Measurements from ENCODE around the gene PRSS53. TPM values are rescaled to one million over a fixed set of nuclear protein-coding genes. Genes with fewer than 3 reads are reported as not detected.

The PRSS53 gene
- total RNA-seq, 1 experiment from 2014 or later = 7.0 TPM

DNA sequence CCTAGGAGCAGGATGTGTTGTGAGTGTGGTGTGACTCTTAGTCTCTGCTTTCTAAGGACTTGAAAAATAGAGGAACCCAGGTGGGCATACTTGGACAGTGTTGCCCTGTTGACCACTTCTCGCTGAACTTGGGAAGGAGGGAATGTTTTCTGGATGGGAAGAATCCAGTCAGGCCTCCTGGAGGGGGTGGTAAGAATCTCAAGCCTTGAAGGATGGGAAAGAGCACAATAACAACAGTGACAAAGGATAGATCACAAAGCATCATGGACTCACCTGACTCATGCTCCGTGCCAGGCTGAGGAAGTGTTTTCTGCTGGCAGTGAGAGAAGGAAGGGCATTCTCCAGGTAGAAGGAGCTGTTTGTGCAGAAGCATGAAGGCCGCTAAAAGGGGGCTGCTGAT is 37.1 kb upstream of the PRSS53 start:
- Mint-ChIP-seq H3K4me3 (ENCODE audit: low read depth, unreplicated experiment) (no peak overlapping the region), H3K27ac (ENCODE audit: unreplicated experiment) (peak overlapping the region; percentile 40), H3K9me3 (ENCODE audit: low read depth, unreplicated experiment) (no peaks in the 10 kb centered on the region), H3K27me3 (ENCODE audit: unreplicated experiment) (no peaks in the 10 kb centered on the region), H3K36me3 (ENCODE audit: insufficient read depth, unreplicated experiment) (peaks cover 65% of the 10 kb centered on the region), H3K4me1 (ENCODE audit: low read depth, unreplicated experiment) (peaks cover 38% of the 10 kb centered on the region)
- CTCF ChIA-PET = no interaction called here
- no peak for DNase-seq
- TF ChIP-seq, protein P1, sequence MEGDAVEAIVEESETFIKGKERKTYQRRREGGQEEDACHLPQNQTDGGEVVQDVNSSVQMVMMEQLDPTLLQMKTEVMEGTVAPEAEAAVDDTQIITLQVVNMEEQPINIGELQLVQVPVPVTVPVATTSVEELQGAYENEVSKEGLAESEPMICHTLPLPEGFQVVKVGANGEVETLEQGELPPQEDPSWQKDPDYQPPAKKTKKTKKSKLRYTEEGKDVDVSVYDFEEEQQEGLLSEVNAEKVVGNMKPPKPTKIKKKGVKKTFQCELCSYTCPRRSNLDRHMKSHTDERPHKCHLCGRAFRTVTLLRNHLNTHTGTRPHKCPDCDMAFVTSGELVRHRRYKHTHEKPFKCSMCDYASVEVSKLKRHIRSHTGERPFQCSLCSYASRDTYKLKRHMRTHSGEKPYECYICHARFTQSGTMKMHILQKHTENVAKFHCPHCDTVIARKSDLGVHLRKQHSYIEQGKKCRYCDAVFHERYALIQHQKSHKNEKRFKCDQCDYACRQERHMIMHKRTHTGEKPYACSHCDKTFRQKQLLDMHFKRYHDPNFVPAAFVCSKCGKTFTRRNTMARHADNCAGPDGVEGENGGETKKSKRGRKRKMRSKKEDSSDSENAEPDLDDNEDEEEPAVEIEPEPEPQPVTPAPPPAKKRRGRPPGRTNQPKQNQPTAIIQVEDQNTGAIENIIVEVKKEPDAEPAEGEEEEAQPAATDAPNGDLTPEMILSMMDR (IDR thresholded peaks at IDR 0.05; ENCODE audit: unreplicated experiment) = no peak
- intact Hi-C loops (cut with micrococcal nuclease; ENCODE audit: unreplicated experiment) = no loop called here
- BruUV-seq (replicated peaks) = no TSS peak

DNA sequence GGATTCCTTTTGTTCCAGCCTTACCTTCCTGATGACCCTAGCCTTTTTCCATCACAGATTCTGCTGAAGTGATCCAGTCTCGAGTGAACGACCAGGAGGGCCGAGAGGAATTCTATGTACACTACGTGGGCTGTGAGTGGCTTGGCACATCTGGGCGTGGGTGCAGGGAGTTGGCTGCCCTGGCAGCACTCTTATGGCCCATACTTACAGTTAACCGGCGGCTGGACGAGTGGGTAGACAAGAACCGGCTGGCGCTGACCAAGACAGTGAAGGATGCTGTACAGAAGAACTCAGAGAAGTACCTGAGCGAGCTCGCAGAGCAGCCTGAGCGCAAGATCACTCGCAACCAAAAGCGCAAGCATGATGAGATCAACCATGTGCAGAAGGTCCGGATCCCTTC is 31.4 kb upstream of the PRSS53 start:
- Mint-ChIP-seq H3K27ac (ENCODE audit: unreplicated experiment) (no peak overlapping the region), H3K9me3 (ENCODE audit: low read depth, unreplicated experiment) (no peaks in the 10 kb centered on the region), H3K36me3 (ENCODE audit: insufficient read depth, unreplicated experiment) (peaks cover 80% of the 10 kb centered on the region), H3K27me3 (ENCODE audit: unreplicated experiment) (no peaks in the 10 kb centered on the region), H3K4me1 (ENCODE audit: low read depth, unreplicated experiment) (peaks cover 11% of the 10 kb centered on the region), H3K4me3 (ENCODE audit: low read depth, unreplicated experiment) (no peak overlapping the region)
- TF ChIP-seq, protein P1 (IDR thresholded peaks at IDR 0.05; ENCODE audit: unreplicated experiment) = no peak
- no peak for DNase-seq
- intact Hi-C loops (cut with micrococcal nuclease; ENCODE audit: unreplicated experiment) = no loop called here
- no TSS peak for BruUV-seq (replicated peaks)
- CTCF ChIA-PET = no interaction called here

DNA sequence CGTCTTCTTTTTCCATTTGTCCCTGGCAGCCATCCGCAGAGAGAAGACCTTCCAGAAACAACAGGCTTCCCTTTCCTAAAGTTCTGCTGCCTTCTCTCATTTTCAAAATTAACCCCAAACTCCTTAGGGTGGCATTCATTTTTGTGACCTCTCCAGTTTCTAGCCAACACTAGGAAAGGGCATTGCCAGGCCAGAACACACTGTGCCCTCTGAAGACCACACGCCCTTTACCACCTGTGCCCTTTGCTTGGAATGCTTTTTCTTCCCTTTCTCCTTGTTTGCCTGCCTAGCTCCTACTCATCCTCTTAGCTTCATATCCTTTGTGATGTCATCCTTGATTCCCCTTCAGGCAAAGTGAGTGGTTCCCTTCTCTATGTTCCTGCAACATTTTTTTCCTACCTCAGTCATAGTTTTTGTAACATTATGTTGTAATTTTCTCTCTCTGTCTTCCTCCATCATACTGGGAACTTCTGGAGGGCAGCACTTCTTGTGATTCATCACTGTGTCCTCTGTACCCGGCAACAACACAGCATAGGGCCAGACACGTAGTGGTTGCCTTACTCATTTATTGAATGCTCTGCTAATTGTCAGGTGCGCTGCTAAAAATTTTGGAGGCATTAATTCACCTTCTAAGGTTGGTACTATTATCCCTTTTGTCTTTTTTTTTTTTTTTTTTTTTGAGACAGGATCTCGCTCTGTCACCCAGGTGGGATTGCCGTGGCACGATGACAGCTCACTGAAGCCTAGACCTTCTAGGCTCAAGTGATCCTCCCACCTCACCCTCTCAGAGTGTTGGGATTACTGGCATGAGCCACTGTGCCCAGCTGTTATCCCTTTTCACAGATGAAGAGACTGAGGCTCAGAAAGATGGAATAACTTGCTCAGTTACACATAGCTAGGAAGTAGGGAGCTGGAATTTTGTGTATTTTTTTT is 29.7 kb upstream of the PRSS53 start:
- intact Hi-C loops (cut with micrococcal nuclease; ENCODE audit: unreplicated experiment) = no loop called here
- no peak for DNase-seq
- peaks cover 25% of the 10 kb centered on the region for H3K4me1 Mint-ChIP-seq (ENCODE audit: low read depth, unreplicated experiment)
- CTCF ChIA-PET = interaction anchor here (0.8 to 2.1 kb wide), 5 partner anchors 11 to 333 kb away, joined by 3 to 30 read pairs (median 10); partner anchors contain the start of gene FUS
- TF ChIP-seq, protein P1 (IDR thresholded peaks at IDR 0.05; ENCODE audit: unreplicated experiment) = no peak
- no peaks in the 10 kb centered on the region for H3K27me3 Mint-ChIP-seq (ENCODE audit: unreplicated experiment)
- H3K36me3 Mint-ChIP-seq (ENCODE audit: insufficient read depth, unreplicated experiment) = peaks cover 90% of the 10 kb centered on the region
- H3K4me3 Mint-ChIP-seq (ENCODE audit: low read depth, unreplicated experiment) = peak overlapping the region; percentile 88
- TSS peak; percentile 47 for BruUV-seq (replicated peaks)
- peak overlapping the region; percentile 87 for H3K27ac Mint-ChIP-seq (ENCODE audit: unreplicated experiment)
- no peaks in the 10 kb centered on the region for H3K9me3 Mint-ChIP-seq (ENCODE audit: low read depth, unreplicated experiment)

DNA sequence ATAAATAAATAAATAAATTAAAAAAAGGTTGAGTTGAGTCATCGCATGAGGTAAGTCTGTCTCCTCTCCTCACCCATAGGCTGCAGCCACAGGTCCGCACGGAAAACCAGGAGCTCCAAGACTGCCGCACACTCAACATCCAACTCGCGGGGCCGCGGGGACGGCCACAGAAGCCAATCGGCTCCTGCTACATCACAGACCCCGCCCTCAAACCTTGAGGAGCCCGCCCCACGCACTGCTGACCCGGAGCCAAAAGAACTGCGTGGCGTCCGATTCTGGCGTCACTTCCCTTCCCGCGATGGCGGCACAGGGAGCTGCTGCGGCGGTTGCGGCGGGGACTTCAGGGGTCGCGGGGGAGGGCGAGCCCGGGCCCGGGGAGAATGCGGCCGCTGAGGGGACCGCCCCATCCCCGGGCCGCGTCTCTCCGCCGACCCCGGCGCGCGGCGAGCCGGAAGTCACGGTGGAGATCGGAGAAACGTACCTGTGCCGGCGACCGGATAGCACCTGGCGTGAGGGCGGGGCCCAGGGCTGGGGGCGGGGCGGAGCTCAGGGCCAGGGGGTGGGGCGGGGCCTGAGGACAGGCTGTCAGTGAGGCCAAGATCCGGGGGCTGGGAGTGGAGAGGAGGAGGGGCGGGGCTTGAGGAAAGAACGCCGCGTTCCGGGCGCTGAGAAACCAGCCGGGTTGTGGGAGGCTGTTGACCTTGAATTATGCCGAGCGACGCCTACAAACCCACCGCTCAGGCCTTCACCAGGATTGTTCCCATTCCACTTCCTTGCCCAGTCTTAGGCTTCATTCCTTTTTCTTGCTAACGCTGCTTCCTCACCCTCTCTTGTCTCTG is 28.9 kb upstream of the PRSS53 start, which contains the start of gene KAT8:
Gene KAT8 (plus strand): TSS at position 281 of the 839 bp plus-strand sequence. CDS start 18 bp downstream, at position 299.
- BruUV-seq (replicated peaks) = TSS peak; percentile 69
- intact Hi-C loops (cut with micrococcal nuclease; ENCODE audit: unreplicated experiment) = loop anchor here (1.0 to 2.0 kb wide), 2 partner anchors 17 to 43 kb away; partner anchors contain the start of genes PRSS8, ZNF646 and ZNF668

More for the DNA sequence above, 28.9 kb upstream of the PRSS53 start, which contains the start of gene KAT8:
- TF ChIP-seq, protein P1 (IDR thresholded peaks at IDR 0.05; ENCODE audit: unreplicated experiment) = no peak
- H3K36me3 Mint-ChIP-seq (ENCODE audit: insufficient read depth, unreplicated experiment) = peaks cover 96% of the 10 kb centered on the region
- CTCF ChIA-PET = interaction anchor here (0.6 to 2.1 kb wide), 15 partner anchors 12 to 334 kb away, joined by 3 to 30 read pairs (median 4); partner anchors contain the start of genes FUS, HSD3B7, PRSS8 and ZNF843
- H3K4me3 Mint-ChIP-seq (ENCODE audit: low read depth, unreplicated experiment) = peak within 1 kb of the TSS; percentile 88
- H3K27me3 Mint-ChIP-seq (ENCODE audit: unreplicated experiment) = no peaks in the 10 kb centered on the region
- peak within 1 kb of the TSS; percentile 87 for H3K27ac Mint-ChIP-seq (ENCODE audit: unreplicated experiment)
- peak; percentile 99 for DNase-seq
- H3K9me3 Mint-ChIP-seq (ENCODE audit: low read depth, unreplicated experiment) = no peaks in the 10 kb centered on the region
- H3K4me1 Mint-ChIP-seq (ENCODE audit: low read depth, unreplicated experiment) = peaks cover 30% of the 10 kb centered on the region

Measured in Calu3 (cell line).